Thyroid gland (tissue), 4 donors: Measurements from ENCODE around the gene PPM1N. TPM values are rescaled to one million over a fixed set of nuclear protein-coding genes. Genes with fewer than 3 reads are reported as not detected.

Experiments
- DNase-seq, 2 donors: peaks; one replicate each; pipeline ENCODE4 v3.0.0-alpha.2; 2019
- H3K27ac ChIP-seq, 3 donors: fragments of 200-600 bp; sonication (generic); 1 replicate in 2 of 3; 2 replicates in 1 of 3; pipeline ENCODE4 v1.5.1; 2016 to 2019; ENCODE audit warnings: mild to moderate bottlenecking in 1 of 3, moderate library complexity in 1 of 3
- H3K27me3 ChIP-seq: fragments of 200-600 bp; sonication (generic); one replicate; pipeline ENCODE4 v1.5.1; 2019
- H3K36me3 ChIP-seq, 2 donors: fragments of 200-600 bp; sonication (generic); one replicate each; pipeline ENCODE4 v1.5.1; 2016 to 2019
- H3K4me1 ChIP-seq, 2 donors: fragments of 200-600 bp; sonication (generic); one replicate each; pipeline ENCODE4 v1.5.1; 2017 to 2019
- H3K4me3 ChIP-seq, 3 donors: fragments of 200-600 bp; sonication (generic); replicated peaks in 1 of 3; 1 replicate in 2 of 3; 2 replicates in 1 of 3; pipeline ENCODE4 v1.5.1; 2016; ENCODE audit warnings: mild to moderate bottlenecking in 1 of 3
- H3K9me3 ChIP-seq: fragments of 200-600 bp; sonication (generic); one replicate; pipeline ENCODE4 v1.5.1; 2017
- CTCF ChIP-seq, 6 experiments: fragments of 200-600 bp in 3 of 6; fragments of 450-650 bp in 3 of 6; sonication (generic) in 3 of 6; IDR thresholded peaks; one replicate each; pipeline ENCODE4 v1.5.1; 2016 to 2019; ENCODE audit warnings: antibody characterized with exemption in 6 of 6, mild to moderate bottlenecking in 2 of 6, inconsistent platforms in 1 of 6, moderate library complexity in 1 of 6
- POLR2A ChIP-seq, 2 donors: fragments of 450-650 bp; IDR thresholded peaks; one replicate each; pipeline ENCODE4 v1.6.1; 2017; ENCODE audit warnings: antibody characterized with exemption in 2 of 2, mild to moderate bottlenecking in 2 of 2, moderate library complexity in 1 of 2
- WGBS, 2 donors: methylation state at CpG; one replicate each; pipeline ENCODE4 v1.1.5; 2017; 5-methylcytosine and 5-hydroxymethylcytosine counted together
- intact Hi-C: fragments of 100-400 bp; cut with DNase I; formaldehyde crosslinking; loops from one replicate; pipeline ENCODE4 v1.15.1; 2023
- total RNA-seq, 4 donors: library from RNA; depleted of rRNA; stranded (reverse); fragments of >200 nt; gene quantifications; one replicate each; pipeline ENCODE4 v1.2.3, GENCODE V29; 2016

PPM1N gene
- total RNA-seq, 4 donors from 2014 or later: 0.73 to 1.1 TPM; not detected in 2

- peak; percentile 83 to 86 for DNase-seq
- intact Hi-C loops: no loop called here
- 1 to 2% methylated on average over 27 to 32 of the region's 65 CpGs for WGBS, 2 donors
- Histone ChIP-seq H3K36me3 (no peaks in the 10 kb centered on the region), H3K4me1 (peaks cover 11 to 15% of the 10 kb centered on the region in 2 donors), H3K9me3 (no peaks in the 10 kb centered on the region), H3K27me3 (no peaks in the 10 kb centered on the region), H3K4me3 (peak within 1 kb of the TSS; percentile 44 to 100 (median 88)), H3K27ac (peak within 1 kb of the TSS; percentile 75 to 92 (median 88))
- TF ChIP-seq CTCF (IDR thresholded peaks at IDR 0.05) (peak in 1 of 6 experiments; percentile 10), POLR2A (IDR thresholded peaks at IDR 0.05) (peak in 1 of 2 donors; percentile 86)
These were observed 9.0 kb downstream of the PPM1N start, which contains the start of gene VASP for GRCh38 chr19:45506989-45507871. TSS of gene VASP (plus strand) at chr19:45507479. CDS start at chr19:45507772, 293 bp downstream.

DNA sequence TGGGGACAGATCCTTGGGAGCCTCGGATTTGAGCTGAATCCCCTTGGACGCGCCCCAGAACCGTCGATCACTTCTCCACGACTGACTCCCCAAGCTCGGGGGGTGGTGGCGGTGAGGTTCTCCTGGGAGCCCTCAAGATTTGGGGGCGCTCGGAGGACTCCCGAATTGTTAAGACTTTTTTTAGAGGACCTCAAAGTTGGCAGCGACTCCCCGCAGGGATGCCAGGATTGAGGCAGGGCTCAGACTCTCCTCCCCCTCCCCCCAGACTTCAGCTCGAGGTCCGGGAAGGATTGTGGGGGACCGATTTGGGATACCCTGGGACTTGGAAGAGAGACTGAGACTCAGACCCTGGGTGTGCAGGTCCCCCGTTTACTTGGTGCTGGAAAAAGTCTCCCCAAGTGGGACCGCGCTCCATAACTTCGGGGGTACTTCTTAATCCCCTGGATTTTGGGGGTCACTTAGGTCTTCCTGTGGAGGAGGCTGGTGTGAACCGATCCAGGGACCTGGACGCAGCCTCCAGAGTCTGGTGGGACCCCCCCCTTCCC, 9.7 kb downstream of the PPM1N start:
- Histone ChIP-seq H3K4me1 (peaks cover 14 to 15% of the 10 kb centered on the region in 2 donors), H3K27me3 (no peaks in the 10 kb centered on the region), H3K27ac (peak overlapping the region; percentile 75 to 92 (median 88)), H3K9me3 (no peaks in the 10 kb centered on the region), H3K4me3 (peak overlapping the region; percentile 44 to 100 (median 88)), H3K36me3 (no peaks in the 10 kb centered on the region)
- intact Hi-C loops: no loop called here
- DNase-seq: peak; percentile 47 to 48
- WGBS, 2 donors: 2% methylated on average over 22 of the region's 22 CpGs; no CpG with 5 or more reads in 1 of the 2 donors
- no peak for TF ChIP-seq POLR2A (IDR thresholded peaks at IDR 0.05)
- TF ChIP-seq CTCF (IDR thresholded peaks at IDR 0.05): no peak

GRCh38 chr19:45508417-45508860, 10.2 kb downstream of the PPM1N start:
- Histone ChIP-seq H3K4me1 (peaks cover 15 to 17% of the 10 kb centered on the region in 2 donors), H3K27ac (peak overlapping the region; percentile 75 to 92 (median 88)), H3K27me3 (no peaks in the 10 kb centered on the region), H3K9me3 (no peaks in the 10 kb centered on the region), H3K4me3 (peak overlapping the region; percentile 44 to 100 (median 88)), H3K36me3 (no peaks in the 10 kb centered on the region)
- DNase-seq: peak; percentile 66 to 71
- intact Hi-C loops: no loop called here
- WGBS, 2 donors: 2 to 17% methylated on average over 1 to 13 of the region's 26 CpGs
- TF ChIP-seq CTCF (IDR thresholded peaks at IDR 0.05) (no peak), POLR2A (IDR thresholded peaks at IDR 0.05) (no peak)

DNA sequence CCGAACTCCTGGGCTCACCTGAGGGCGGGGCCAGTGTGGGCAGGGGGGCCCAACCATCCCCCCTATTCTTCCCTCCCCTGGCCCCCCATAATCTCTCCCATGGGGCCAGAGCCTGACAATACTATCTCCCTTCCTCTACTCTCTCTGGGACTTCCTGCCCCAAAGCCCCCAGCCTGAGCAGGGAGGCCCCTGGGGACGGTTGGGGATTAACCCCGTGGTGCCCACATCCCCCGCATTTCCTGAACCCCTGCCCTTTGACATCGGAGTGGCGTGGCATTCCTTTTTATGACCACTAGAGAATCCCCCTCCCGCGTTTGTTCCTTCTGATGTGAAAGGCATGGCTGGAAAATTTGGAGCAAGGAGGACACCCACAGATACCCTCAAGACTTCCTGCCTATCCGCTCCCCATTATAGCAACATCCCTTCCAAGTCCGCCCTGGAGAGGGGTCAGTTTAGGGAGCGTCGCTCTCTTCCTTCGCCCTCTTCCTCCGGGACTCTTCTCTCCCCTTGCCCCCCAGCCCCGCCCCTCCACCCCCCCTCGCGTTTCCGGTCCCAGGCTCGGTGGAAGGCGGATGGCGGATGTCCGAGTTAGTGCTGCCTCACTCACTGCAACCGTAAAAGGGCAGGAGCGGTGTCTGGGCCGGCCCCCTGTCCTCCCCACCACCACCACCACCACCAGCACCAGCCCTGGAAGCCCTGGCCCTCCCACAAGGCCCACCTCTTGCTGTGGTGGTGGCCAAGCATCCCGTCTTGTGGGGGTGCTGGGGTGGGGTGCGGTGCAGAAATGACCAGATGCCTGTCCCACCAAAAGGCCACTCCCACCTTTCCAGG, 10.8 kb downstream of the PPM1N start:
- no peaks in the 10 kb centered on the region for H3K9me3 ChIP-seq
- 2 to 6% methylated on average over 24 to 26 of the region's 28 CpGs for WGBS, 2 donors
- intact Hi-C loops: no loop called here
- peak overlapping the region; percentile 44 to 100 (median 88) for H3K4me3 ChIP-seq
- H3K36me3 ChIP-seq: no peaks in the 10 kb centered on the region
- peak; percentile 66 to 69 for DNase-seq
- H3K27me3 ChIP-seq: no peaks in the 10 kb centered on the region
- H3K27ac ChIP-seq: peak overlapping the region; percentile 75 to 92 (median 88)
- H3K4me1 ChIP-seq: peaks cover 20 to 24% of the 10 kb centered on the region in 2 donors
- TF ChIP-seq POLR2A (IDR thresholded peaks at IDR 0.05): no peak
- TF ChIP-seq CTCF (IDR thresholded peaks at IDR 0.05): peak in 1 of 6 experiments; percentile 13
